Trophoblast cell (in vitro differentiated cells and primary cell): ENCODE data around the gene TRAPPC2.

Experiments used
- DNase-seq, 2 donors: peaks; one replicate each; pipeline ENCODE4 v3.0.0-alpha.2; 2016
- H2AFZ ChIP-seq: 2 replicates; pipeline ENCODE4 v1.6.1; 2013; ENCODE audit warnings: low read length, moderate library complexity, mild to moderate bottlenecking; ENCODE audit not compliant: insufficient read depth, poor library complexity
- H2AK5ac ChIP-seq: 2 replicates; pipeline ENCODE4 v1.6.1; 2013; ENCODE audit warnings: mild to moderate bottlenecking, low read length
- H2BK120ac ChIP-seq: 2 replicates; pipeline ENCODE4 v1.6.1; 2013; ENCODE audit warnings: low read length, mild to moderate bottlenecking, moderate library complexity; ENCODE audit not compliant: insufficient read depth, poor library complexity
- H2BK12ac ChIP-seq: 2 replicates; pipeline ENCODE4 v1.6.1; 2013; ENCODE audit warnings: mild to moderate bottlenecking, low read length, moderate library complexity
- H2BK5ac ChIP-seq: 2 replicates; pipeline ENCODE4 v1.6.1; 2013; ENCODE audit warnings: low read length, low read depth, moderate library complexity, mild to moderate bottlenecking; ENCODE audit not compliant: poor library complexity
- H3K14ac ChIP-seq: 2 replicates; pipeline ENCODE4 v1.6.1; 2013; ENCODE audit warnings: mild to moderate bottlenecking, low read length
- H3K18ac ChIP-seq: 2 replicates; pipeline ENCODE4 v1.6.1; 2013; ENCODE audit warnings: mild to moderate bottlenecking, low read length
- H3K23ac ChIP-seq: 2 replicates; pipeline ENCODE4 v1.6.1; 2013; ENCODE audit warnings: low read length
- H3K27ac ChIP-seq: 2 replicates; pipeline ENCODE4 v1.5.1; 2013; ENCODE audit warnings: low read depth, mild to moderate bottlenecking, inconsistent platforms, low read length, moderate library complexity
- H3K27me3 ChIP-seq: 2 replicates; pipeline ENCODE4 v1.6.1; 2013; ENCODE audit warnings: inconsistent platforms, mild to moderate bottlenecking, low read length, moderate library complexity; ENCODE audit not compliant: insufficient read depth
- H3K36me3 ChIP-seq, 2 experiments: 1 replicate in 1 of 2; 2 replicates in 1 of 2; pipeline ENCODE4 v1.6.1; 2013; ENCODE audit warnings: low read length in 2 of 2, mild to moderate bottlenecking in 2 of 2, moderate library complexity in 1 of 2; ENCODE audit not compliant: insufficient read depth in 2 of 2, control insufficient read depth in 1 of 2
- H3K4ac ChIP-seq: 2 replicates; pipeline ENCODE4 v1.6.1; 2013; ENCODE audit warnings: low read depth, mild to moderate bottlenecking, low read length, moderate library complexity
- H3K4me1 ChIP-seq, 2 experiments: 1 replicate in 1 of 2; 2 replicates in 1 of 2; pipeline ENCODE4 v1.6.1; 2013; ENCODE audit warnings: low read length in 2 of 2, mild to moderate bottlenecking in 2 of 2, moderate library complexity in 1 of 2; ENCODE audit not compliant: insufficient read depth in 2 of 2, control insufficient read depth in 1 of 2
- H3K4me2 ChIP-seq: 2 replicates; pipeline ENCODE4 v1.6.1; 2013; ENCODE audit warnings: inconsistent platforms, mild to moderate bottlenecking, low read length, moderate library complexity
- H3K4me3 ChIP-seq: 2 replicates; pipeline ENCODE4 v1.5.1; 2013; ENCODE audit warnings: mild to moderate bottlenecking, low read depth, low read length, inconsistent platforms
- H3K79me1 ChIP-seq: one replicate; pipeline ENCODE4 v1.6.1; 2013; ENCODE audit warnings: low read length
- H3K79me2 ChIP-seq: 2 replicates; pipeline ENCODE4 v1.6.1; 2013; ENCODE audit warnings: low read length, mild to moderate bottlenecking; ENCODE audit not compliant: control insufficient read depth, insufficient read depth, poor library complexity
- H3K9ac ChIP-seq: 2 replicates; pipeline ENCODE4 v1.6.1; 2013; ENCODE audit warnings: mild to moderate bottlenecking, low read length
- H3K9me3 ChIP-seq: 2 replicates; pipeline ENCODE4 v1.6.1; 2013; ENCODE audit warnings: low read depth, mild to moderate bottlenecking, control low read depth, inconsistent platforms, low read length; ENCODE audit not compliant: insufficient read depth
- H4K12ac ChIP-seq: 2 replicates; pipeline ENCODE4 v1.6.1; 2013; ENCODE audit warnings: low read depth, mild to moderate bottlenecking, low read length, moderate library complexity
- H4K8ac ChIP-seq: 2 replicates; pipeline ENCODE4 v1.6.1; 2013; ENCODE audit warnings: low read depth, mild to moderate bottlenecking, low read length, moderate library complexity
- H4K91ac ChIP-seq: one replicate; pipeline ENCODE4 v1.6.1; 2013; ENCODE audit warnings: low read depth, mild to moderate bottlenecking, low read length, moderate library complexity
- WGBS: extraction: QIAGEN DNeasy Blood & Tissue Kit; methylation state at CpG from one replicate; pipeline ENCODE4 v1.1.7; 2013; ENCODE audit warnings: missing lambda C conversion rate; ENCODE audit not compliant: insufficient read length, insufficient coverage; ENCODE audit errors: extremely low coverage; 5-methylcytosine and 5-hydroxymethylcytosine counted together

Gene TRAPPC2

DNA sequence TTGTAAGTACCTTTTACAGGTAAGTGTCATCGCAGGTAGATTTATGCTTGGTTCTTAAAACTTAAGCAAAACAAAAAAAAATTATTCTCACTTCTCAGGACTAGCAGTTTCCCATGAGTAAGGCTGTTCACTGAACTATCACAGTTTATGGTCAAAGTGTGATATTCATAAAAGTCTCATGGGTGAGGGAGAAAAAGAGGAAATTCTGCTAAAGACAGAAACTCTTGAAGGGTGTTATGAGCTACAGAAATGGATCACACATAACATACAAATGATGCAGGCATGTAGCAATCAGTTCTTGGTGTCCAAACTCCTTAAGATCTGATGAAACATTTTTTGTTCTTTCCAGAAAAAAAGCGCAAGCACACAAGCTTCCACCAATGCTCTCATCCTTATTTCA, 37.0 kb downstream of the TRAPPC2 start:
- H3K14ac ChIP-seq, result no peak overlapping the region
- no peak overlapping the region for H3K9ac ChIP-seq
- no peak overlapping the region for H2BK120ac ChIP-seq
- no peaks in the 10 kb centered on the region for H3K27me3 ChIP-seq
- H2AK5ac ChIP-seq, result no peak overlapping the region
- no peak overlapping the region for H2BK5ac ChIP-seq
- no peak overlapping the region for H3K18ac ChIP-seq
- no peak for DNase-seq
- no peak overlapping the region for H3K4me2 ChIP-seq
- peaks cover 3% of the 10 kb centered on the region in 2 experiments for H3K36me3 ChIP-seq
- H4K91ac ChIP-seq, result no peak overlapping the region
- no peak overlapping the region for H4K8ac ChIP-seq
- H3K4me3 ChIP-seq, result no peak overlapping the region
- no peak overlapping the region for H2AFZ ChIP-seq
- no peak overlapping the region for H2BK12ac ChIP-seq
- H3K4ac ChIP-seq, result peak overlapping the region; percentile 62
- peaks cover 7 to 12% of the 10 kb centered on the region in 2 experiments for H3K4me1 ChIP-seq
- WGBS, result no CpG with 5 or more reads among the region's 2 CpGs
- no peak overlapping the region for H3K23ac ChIP-seq
- H3K79me2 ChIP-seq, result peaks cover 9% of the 10 kb centered on the region
- no peak overlapping the region for H4K12ac ChIP-seq
- H3K27ac ChIP-seq, result no peak overlapping the region
- no peaks in the 10 kb centered on the region for H3K79me1 ChIP-seq
- H3K9me3 ChIP-seq, result no peaks in the 10 kb centered on the region

DNA sequence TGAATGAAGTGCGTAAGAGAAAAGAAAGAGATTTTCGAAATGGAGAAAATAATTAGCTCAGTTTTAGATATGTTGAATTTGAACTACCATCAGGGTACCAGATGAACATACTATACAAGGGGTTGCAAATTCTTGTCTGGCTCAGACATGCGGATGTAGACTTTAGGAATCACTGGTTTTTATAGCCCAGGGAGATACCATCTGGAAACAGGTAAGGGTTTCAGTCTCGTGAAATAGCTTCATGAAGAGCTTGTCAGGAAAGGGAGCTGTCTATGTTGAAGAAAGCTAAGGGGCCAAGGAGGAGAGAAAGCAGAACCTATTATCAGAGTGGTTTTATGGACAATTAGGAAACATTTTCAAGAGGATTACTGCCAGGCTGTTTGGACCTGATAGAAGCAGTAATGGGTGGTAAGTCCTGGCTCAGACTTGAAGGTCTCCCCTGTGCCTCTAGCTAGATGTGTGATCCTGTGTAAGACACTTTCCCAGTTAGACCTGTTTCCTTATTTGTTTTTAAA, 38.8 kb downstream of the TRAPPC2 start:
- H3K79me1 ChIP-seq, result no peaks in the 10 kb centered on the region
- no peak overlapping the region for H3K18ac ChIP-seq
- no peak overlapping the region for H4K8ac ChIP-seq
- no peak overlapping the region for H3K4ac ChIP-seq
- peak overlapping the region; percentile 19 for H3K27ac ChIP-seq
- H3K27me3 ChIP-seq, result no peaks in the 10 kb centered on the region
- peaks cover 0 to 3% of the 10 kb centered on the region in 2 experiments for H3K36me3 ChIP-seq
- peaks cover 7 to 12% of the 10 kb centered on the region in 2 experiments for H3K4me1 ChIP-seq
- no peak overlapping the region for H3K14ac ChIP-seq
- H2BK12ac ChIP-seq, result no peak overlapping the region
- WGBS, result 100% methylated on average over 2 of the region's 4 CpGs
- H2BK120ac ChIP-seq, result no peak overlapping the region
- no peak overlapping the region for H3K23ac ChIP-seq
- H3K9ac ChIP-seq, result no peak overlapping the region
- no peak overlapping the region for H2AFZ ChIP-seq
- H4K12ac ChIP-seq, result no peak overlapping the region
- no peaks in the 10 kb centered on the region for H3K9me3 ChIP-seq
- no peak overlapping the region for H3K4me2 ChIP-seq
- no peak for DNase-seq
- peaks cover 7% of the 10 kb centered on the region for H3K79me2 ChIP-seq
- H4K91ac ChIP-seq, result no peak overlapping the region
- no peak overlapping the region for H2BK5ac ChIP-seq
- H3K4me3 ChIP-seq, result no peak overlapping the region
- H2AK5ac ChIP-seq, result no peak overlapping the region

DNA sequence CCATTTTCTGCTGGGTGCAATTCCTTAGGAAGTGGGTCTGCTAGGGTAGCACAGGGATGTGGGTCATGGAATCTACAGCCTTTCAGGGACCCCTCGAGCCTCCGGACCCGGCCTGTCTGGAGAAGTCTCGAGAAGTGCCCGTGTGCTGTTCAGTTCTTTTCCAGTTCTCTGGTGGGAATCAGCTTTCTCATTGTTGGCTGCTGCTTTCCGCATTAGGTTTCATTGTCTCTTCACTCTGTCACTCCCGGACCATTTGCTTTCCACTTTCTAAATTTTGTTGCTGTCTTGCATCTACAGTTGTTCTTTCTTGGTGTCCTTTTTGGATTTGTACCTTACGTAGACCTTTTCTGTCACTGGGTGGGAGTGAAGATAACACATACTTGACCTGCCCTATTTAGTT, 39.4 kb downstream of the TRAPPC2 start:
- Histone ChIP-seq H3K23ac (no peak overlapping the region), H4K8ac (peak overlapping the region; percentile 10), H4K91ac (peak overlapping the region; percentile 1), H3K9ac (no peak overlapping the region), H3K79me2 (peaks cover 9% of the 10 kb centered on the region), H2BK120ac (no peak overlapping the region), H3K4ac (peak overlapping the region; percentile 86), H2AFZ (no peak overlapping the region), H3K4me1 (peaks cover 7 to 12% of the 10 kb centered on the region in 2 experiments), H3K4me3 (no peak overlapping the region), H2BK5ac (peak overlapping the region; percentile 49), H4K12ac (no peak overlapping the region), H2BK12ac (peak overlapping the region; percentile 58), H3K9me3 (no peaks in the 10 kb centered on the region), H3K36me3 (peaks cover 0 to 3% of the 10 kb centered on the region in 2 experiments), H3K4me2 (peak overlapping the region; percentile 4), H3K14ac (peak overlapping the region; percentile 56), H3K79me1 (no peaks in the 10 kb centered on the region), H3K18ac (no peak overlapping the region), H3K27ac (peak overlapping the region; percentile 17), H2AK5ac (no peak overlapping the region), H3K27me3 (no peaks in the 10 kb centered on the region)
- WGBS, result no CpG with 5 or more reads among the region's 8 CpGs
- no peak for DNase-seq

DNA sequence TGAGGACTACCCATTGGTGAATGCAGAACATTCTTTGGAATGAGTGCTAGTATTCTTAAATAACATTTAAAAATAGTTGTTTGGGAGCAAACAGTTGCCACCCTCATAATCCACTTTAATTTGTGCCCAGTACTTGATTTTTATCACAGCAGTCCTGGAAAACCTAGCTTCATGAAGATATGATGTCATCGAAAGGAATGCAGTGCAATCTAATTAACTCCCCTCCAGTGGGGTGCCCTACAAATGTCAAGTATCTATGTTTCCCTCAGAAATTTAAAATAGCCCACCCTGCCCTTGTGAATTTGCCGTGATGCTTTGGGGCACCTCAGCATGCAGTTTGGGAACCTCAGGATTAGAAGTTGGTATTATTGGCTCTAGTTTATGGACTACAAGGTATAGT, 40.1 kb downstream of the TRAPPC2 start:
- Histone ChIP-seq H2BK12ac (no peak overlapping the region), H3K27ac (no peak overlapping the region), H3K27me3 (no peaks in the 10 kb centered on the region), H3K4me1 (peaks cover 7 to 12% of the 10 kb centered on the region in 2 experiments), H4K12ac (no peak overlapping the region), H2AFZ (no peak overlapping the region), H4K8ac (no peak overlapping the region), H2BK120ac (no peak overlapping the region), H3K4me3 (no peak overlapping the region), H2BK5ac (peak overlapping the region; percentile 49), H3K14ac (no peak overlapping the region), H2AK5ac (no peak overlapping the region), H3K9ac (no peak overlapping the region), H3K36me3 (peaks cover 0 to 3% of the 10 kb centered on the region in 2 experiments), H3K4me2 (peak overlapping the region; percentile 4), H4K91ac (no peak overlapping the region), H3K79me2 (peaks cover 12% of the 10 kb centered on the region), H3K9me3 (no peaks in the 10 kb centered on the region), H3K79me1 (peaks cover 4% of the 10 kb centered on the region), H3K23ac (no peak overlapping the region), H3K18ac (no peak overlapping the region), H3K4ac (peak overlapping the region; percentile 86)
- no CpG with 5 or more reads among the region's 2 CpGs for WGBS
- no peak for DNase-seq
